Activated CD4-positive, CD25-positive, alpha-beta regulatory T cell (primary cell): ENCODE data around the gene CDH2.

Experiments used
- DNase-seq, 4 experiments: peaks; one replicate each; lab custom pipeline; 2025; lab: John Stamatoyannopoulos, UW

CDH2 gene

DNA sequence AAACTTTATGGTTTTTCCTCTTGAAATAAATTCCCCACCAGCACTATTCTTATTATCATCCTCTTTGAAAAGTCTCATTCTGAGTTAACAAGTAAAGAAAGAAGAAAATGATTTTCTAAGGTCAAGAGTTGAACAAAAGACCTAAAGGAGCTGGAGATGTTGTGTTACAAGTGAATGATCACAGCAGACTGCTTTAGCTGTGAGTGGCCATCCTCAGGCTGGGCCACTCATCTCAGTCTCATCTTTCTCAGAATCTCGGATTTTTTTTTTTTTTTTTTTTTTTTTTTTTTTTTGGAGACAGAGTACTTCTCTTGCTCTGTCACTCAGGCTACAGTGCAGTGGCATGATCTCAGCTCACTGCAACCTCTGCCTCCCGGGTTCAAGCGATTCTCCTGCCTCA, 133.3 kb downstream of the CDH2 start:
- DNase-seq = no peak

DNA sequence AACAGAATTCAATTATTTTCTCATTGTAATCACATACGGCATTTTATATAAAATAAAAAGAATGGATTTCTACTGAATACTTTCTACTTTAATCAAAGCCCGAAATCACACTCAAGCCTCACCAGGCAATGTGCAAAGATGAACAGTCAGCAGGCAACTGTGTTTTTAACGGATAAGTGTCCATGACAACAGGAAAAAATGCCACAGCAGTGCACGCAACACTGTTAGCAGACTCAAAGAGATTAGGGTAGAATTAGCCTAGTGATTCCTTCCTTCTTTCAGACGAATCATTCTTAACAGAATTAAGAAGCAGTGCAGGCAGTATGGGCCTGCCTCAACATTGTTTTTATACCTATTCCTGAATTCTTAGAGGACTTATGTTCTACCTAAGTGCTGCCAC, 135.6 kb downstream of the CDH2 start:
- no peak for DNase-seq

DNA sequence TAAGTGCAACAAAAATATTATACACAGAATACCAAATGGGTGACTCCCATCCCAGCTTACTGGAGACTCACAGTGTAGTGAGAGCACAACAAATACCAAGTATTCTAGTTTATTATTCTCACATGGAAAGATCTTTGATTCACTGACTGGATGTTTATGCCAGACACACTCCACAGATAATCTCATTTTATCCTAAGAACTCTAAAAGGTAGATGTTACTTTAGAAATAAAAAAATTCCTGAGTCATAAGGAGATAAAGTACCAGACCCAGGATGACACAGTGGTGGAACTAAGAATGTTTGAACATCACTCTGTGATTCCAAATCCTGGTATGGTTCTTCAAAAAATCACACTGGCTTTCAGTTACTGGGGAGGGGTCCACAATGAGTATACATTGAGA, 136.2 kb downstream of the CDH2 start:
- no peak for DNase-seq

DNA sequence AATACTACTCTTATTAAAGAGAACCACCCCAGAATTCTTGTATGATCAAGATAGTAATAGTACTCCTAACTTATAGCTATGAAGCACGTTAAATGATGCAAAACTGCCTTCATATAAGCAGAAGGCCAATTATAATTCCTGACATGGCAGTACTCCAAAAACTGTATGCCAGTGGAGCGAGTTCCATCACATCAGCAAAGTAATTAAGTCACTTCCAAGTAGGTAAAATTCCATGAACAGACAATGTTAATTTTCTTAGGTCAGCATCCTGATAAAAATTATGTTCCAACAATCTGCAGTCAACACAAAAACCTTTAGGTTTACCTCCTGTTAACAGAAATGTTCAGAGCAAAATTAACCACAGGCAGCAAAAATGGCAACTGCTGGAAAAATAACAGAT, 136.7 kb downstream of the CDH2 start:
- DNase-seq = no peak

DNA sequence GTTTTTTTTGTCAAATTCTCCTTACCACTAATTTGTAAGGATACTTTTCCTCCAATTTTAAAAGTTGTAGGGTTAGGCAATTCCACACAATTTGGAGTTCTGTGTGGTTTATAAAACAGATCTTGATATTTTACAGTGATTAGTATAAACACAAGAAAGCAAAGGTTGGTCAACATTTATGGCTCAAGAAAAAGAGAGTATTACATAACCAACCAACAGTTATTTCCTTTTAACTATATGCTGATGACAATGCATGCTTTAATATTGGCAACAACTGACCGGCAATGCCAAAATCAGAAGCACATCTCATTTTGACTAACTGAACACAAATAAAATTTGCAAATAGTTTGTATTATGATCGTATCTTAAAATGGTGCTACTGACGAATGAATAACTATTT, 137.2 kb downstream of the CDH2 start:
- DNase-seq = no peak

DNA sequence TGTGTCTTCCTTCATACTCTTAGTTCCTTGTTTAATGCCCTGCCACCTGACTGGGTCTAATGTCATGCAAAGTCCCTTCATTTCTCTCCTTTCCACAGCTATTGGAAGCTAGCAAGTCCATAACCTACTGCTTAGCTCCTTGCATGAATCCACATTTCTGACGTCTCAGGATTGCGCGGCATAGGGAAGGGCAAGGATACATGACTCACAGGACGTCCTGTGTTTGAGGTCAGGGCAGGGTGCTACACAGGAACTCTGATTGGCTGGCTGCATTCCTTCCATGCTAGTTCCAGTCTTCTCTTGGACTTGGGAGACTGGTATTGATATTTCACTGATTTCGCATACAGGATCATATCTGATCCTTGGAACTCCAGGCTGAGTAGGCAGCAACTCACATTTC, 137.9 kb downstream of the CDH2 start:
- no peak for DNase-seq

DNA sequence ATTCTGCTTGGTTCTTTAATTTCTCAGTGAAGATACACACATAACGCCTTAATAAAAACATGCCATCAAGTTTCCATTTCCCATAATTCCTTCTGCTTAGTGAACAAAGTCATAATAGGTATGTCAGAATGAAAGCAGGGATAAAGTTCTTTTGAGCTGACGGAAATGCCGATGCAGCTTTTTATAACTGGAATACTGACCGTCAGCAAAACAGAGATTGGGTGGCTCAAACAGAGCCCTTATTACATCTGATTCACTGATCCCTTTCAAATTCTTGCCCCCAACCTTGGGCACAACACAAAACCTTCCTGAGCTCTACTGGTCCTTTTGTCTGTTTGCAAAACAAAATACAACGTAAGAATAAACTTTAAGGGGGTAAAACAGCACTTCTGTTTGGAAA, 140.4 kb downstream of the CDH2 start:
- no peak for DNase-seq

DNA sequence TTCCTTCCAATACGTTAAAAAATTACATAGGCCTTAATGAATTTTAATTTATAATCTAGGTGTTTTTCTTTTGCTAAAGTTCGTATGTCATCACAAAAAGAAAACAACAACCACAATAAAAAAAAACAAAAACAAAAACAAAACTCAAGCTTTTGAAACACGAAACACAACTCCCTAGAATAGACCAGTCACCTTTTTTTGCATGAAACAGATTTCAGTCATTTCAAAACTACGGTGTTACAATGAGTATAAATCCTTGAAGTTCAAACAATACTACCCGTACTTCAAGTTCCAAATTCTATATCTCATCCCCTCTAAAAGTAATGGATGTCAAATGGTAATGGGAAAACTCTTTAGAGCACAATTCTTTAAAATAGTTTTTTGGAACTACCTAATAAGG, 142.4 kb downstream of the CDH2 start:
- DNase-seq = no peak

DNA sequence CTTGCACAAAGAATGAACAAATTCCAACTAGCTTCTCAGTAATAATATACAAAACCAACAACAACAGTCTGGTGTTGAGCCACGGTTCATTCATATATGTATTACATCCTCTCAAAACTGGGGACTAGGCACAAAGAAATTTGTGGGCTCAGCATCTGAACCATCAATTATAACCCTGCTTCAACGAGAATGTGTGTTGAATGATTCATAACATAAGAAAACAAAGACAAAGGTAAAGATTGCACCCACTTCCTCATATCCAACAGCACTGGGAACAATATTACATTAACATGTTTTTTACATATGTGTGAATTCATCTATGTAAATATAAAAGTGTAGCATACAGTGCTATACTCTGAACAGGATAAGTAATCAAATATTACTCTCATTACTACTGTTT, 144.8 kb downstream of the CDH2 start:
- no peak for DNase-seq

DNA sequence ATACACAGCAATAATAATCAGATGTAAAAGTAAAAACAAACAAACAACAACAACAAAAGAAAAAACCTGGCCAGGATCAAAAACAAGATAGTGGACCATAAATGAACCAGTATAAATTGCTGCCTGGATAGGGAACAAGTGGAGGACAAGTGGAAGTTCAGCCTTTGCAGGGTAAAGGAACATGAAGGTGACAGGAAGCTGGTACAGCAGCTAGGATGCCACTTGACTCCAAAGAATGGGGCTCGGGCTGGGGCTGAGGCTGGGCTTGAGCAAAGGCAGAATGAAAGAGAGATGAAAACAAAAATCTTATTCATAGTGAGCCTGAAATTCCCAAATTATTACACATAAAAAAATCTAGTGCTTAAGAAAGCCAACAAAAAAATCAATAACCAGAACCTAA, 146.5 kb downstream of the CDH2 start:
- DNase-seq = no peak

DNA sequence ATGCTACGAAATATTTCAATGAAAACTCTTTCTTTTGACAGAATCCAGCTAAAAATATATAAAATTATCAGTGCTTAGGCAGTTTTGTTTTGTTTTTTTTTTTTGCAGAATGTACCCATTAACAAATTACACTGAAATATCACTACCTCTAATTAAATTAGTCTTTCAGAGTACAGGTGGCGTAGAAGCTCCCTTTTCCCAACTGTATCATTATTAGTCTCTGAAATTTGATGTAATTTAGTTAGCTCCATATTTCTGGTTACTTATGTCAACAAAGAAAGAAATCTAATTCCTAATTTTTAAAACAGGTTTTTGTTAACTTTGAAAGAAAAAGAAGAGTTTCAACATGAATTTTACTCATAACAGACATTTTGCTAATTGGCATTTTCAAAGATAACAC, 149.2 kb downstream of the CDH2 start:
- no peak for DNase-seq

DNA sequence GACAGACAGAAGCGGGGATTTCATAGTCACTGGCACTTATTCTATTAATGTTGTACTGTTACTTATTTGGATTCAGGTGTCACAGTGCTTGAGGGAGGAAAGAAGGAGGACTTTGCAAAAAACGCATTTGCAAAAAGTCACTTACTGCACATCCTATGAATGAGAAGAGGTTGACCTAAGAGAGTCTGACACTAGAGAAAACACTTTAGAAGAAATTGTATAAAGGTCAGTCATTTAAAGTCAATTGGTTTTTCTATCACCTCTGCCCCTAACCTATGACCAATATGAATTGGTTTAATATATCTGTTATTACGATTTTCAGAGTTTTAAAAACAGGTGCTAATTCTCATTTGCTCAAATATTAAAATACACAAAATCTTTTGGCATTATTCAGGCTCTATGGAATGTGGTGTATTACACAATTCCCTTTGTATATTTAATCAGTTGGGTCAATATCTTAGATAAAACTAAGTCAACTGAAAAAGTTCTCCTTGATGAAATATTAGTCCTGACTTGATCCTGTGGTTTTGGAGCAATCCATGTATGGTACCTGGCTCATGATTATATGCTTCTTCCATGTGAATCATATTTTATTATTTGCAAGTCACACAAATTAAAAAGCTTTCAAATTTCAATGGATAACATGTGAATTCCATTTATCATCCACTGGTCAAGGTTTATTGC, 157.4 kb downstream of the CDH2 start:
- DNase-seq = no peak

DNA sequence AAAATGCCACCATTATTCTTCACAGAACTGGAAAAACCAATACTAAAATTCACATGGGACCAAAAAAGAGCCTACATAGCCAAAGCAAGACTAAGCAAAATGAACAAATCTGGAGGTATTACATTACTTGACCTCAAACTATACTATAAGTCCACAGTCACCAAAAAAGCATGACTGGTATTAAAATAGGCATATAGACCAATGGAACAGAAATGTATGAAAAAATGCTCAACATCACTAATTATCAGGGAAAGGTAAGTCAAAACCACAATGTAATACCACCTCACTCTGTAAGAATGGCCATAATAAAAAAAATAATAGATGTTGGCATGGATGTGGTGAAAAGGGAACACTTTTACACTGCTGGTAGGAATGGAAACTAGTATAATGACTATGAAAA, 158.6 kb downstream of the CDH2 start:
- no peak for DNase-seq

DNA sequence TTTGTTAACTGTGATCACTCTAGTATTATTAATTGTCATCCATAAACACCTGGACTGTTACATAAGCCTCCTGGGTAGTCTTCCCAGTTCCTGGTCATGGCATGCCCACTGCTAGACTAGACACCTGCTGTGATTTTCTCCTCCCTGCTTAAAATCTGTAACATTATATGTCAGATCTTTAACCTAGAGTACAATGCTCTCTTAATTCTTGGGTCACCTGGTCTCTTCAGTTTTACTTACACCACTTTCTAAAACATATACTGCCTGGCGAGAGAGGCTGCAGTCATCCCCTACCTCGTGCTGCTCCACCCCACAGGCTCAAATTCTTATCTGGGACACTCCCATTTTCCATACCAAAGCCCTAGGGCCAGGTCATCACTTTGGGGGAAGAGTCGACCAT, 161.3 kb downstream of the CDH2 start:
- DNase-seq = no peak

DNA sequence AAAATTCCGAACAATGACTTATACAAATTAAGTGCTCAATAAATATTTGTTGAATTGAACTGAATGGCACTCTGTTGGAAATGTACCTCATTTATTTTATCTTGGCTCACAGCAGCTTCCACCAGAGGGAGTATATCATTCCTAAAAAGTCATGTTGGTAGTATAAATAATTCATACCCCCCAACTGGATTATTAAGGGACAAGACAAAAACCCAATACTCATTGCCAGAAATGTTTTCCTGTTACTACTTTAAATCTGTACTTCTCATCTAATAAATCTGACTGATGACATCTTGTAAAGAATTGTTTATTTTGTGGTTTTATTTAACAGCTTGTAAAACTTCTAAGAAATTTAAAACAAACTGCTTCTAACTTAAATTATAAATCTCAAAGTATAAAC, 163.9 kb downstream of the CDH2 start:
- no peak for DNase-seq

DNA sequence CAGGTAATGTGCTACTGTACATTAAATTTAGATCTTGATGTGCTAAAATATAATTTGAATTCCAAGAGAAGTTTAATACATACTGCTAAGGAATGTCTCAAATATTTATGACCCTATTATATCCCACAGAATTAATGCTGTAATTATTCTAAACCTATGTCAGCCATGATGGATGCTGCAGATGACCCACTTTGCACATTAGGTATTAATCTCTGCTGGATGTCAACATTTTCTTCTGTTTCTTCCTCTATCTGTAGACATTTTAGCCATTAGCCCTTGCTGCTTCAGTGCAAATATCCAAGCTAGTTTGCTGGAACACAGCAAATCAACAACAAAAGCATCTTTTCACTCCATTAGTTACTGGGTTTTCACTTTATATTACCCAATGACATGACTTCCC, 164.6 kb downstream of the CDH2 start:
- DNase-seq = no peak

DNA sequence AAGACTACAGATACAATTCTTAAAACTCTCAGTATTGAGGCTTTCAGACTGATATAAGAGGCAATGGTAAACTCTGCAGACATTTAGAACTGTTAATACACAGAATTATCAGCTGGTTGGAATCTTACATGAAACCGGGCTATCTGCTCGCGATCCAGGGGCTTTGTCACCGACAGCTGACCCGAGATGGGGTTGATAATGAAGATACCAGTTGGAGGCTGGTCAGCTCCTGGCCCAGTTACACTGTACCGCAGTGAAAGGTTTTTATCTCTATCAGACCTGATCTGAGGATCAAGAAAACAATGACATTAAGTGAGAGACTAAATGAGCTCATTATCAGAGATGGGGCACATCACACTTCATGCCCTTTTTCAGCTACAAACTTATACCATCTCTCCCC, 167.3 kb downstream of the CDH2 start:
- DNase-seq = no peak

DNA sequence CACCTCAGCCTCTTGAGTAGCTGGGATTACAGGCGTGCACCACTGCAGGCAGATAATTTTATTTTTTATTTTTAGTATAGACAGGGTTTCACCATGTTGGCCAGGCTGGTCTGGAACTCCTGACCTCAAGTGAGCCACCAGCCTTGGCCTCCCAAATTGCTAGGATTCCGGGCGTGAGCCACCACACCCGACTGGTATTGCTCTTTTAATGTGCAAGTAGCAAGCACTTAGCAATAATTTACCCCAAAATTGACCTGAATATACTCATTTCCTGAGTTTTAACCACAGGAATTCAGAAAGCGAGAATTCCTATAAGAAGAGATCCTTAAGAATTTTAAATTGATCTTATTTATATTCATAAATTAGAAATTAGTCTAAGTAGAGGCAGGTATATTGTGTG, 169.1 kb downstream of the CDH2 start:
- no peak for DNase-seq

DNA sequence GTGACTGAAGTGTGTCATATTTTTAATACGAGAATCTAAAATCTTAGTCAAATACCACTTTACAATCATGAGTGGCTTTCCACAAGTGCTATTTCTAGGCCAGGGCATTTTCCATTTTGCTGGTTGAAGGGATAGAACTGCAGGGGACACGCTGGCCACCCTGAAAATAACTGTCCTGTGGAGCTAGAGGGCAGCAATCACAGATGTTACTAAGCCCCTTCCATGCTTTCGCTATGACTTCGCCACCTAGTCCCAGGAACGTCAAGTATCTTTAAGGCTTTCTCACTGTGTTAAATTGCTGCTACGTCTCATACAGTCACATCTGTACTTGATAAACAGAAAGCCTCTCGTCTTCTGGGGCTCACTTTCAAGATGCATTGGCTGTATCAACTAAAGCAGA, 171.8 kb downstream of the CDH2 start:
- no peak for DNase-seq

DNA sequence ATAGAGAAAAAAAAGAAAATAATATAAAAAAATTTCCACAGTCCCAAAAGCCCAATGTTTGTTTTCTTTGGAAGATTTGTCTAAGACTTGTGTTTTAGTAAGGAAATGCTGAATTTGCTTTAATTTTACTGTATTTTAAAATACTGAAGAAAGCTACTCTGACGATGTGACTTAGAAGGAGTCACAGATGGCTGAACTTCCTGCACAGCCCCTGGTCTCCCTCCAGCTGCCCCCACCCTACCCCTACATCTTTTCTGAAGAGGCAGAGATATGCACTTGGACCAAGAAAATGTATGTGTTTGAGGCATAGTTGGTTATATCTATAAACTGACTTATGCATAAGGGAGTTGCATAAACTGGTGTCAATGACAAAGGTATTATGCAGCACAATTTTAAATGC, 172.3 kb downstream of the CDH2 start:
- no peak for DNase-seq

DNA sequence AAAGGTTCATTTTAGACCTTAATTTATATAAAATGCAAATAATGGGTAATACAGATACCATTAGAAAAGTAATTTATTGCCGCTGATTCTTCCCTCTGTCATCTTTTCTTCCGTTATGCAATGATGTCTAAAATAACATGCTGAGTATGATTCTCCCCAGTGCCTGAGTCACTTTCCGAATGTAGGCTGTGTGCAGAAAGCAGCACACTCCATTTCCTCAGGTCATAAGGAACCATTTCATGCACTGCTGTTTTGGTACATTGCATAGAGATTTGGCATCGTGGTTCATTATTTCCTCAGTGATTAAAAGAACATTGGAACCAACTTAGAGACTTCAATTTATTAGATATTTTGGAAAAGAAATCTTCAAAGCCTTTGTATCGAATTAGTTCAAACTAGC, 173.5 kb downstream of the CDH2 start:
- no peak for DNase-seq

DNA sequence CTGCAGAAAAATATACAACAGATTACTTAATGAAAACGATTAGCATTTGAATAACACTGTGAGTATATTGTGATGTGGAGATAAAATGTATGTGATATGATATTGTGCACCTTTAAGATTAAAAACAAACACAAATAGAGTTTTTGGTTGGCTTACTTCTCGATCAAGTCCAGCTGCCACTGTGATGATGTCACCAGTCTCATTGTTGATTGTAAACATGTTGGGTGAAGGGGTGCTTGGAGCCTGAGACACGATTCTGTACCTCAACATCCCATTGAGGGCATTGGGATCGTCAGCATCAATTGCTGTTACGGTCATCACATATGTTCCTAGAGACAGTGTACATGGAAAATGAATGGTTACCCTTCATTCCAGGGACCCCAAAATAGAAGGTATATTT, 174.1 kb downstream of the CDH2 start:
- no peak for DNase-seq

DNA sequence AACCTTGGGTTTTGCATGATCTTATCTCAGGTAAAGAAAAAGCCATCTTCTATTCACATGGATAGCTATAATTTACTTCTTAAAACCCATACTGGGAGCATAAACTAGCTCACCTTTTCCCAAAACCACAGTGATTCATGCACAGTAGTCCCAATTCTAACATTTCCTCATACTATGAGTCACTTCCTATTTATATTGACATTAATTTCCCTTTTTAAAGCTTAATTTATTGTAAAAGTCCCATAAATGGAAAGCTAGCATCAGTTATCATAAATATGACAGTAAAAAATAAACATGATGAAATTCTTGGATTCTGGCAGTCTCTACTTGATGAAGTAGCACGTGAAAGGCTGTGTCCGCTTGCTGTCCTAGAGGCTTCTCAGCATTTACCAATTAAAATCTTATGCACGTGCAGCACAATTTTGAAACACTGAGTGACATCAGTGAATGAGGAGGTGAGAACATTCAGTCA, 180.1 kb downstream of the CDH2 start:
- DNase-seq = no peak

DNA sequence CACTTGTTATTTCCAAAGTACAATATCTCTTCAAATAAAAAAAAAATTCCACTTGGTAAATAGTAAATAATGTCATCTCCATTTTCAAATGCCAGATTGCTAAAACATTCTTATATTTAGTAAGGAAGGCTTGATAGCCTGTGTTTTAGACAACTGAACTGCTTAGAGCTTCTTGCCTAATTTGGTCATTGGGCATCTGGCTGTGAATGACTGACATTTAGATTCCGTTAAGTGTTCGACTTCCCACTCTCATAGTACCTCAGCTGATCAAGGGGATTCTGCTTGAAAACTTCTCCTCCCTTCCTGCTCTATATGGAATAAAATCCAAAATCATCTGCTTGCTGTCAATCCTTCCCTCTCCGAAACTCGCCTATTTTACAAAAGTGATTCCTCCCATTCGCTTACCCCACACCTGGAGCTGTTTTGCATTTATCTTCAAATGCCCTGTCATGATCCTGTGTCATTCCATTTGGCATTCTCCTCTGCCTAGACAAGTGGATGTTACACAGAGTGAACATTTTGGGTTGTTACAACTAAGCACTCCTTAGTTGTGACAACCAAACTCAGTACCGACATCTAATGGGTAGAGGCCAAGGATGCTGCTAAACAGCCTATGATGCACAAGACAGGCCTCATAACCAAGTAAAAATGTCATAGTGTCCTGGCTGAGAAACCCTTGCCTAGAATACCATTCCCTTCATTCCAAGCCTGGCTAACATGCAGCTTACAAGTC, 181.0 kb downstream of the CDH2 start:
- DNase-seq = no peak
